Chondrocyte (in vitro differentiated cells): ENCODE results near the gene ANAPC10. TPM values are rescaled to one million over a fixed set of nuclear protein-coding genes. Genes with fewer than 3 reads are reported as not detected.

Source experiments
- DNase-seq: peaks from one replicate; pipeline ENCODE4 v3.0.0; 2021; ENCODE audit warnings: mixed read lengths, low spot score
- H3K27ac Mint-ChIP-seq: one replicate; pipeline ENCODE4 v1.8.0; 2021; ENCODE audit warnings: mild to moderate bottlenecking, moderate library complexity, mixed read lengths; ENCODE audit not compliant: unreplicated experiment
- H3K27me3 Mint-ChIP-seq: 2 replicates; pipeline ENCODE4 v1.8.0; 2021; ENCODE audit warnings: low read depth, mixed read lengths
- H3K36me3 Mint-ChIP-seq: 2 replicates; pipeline ENCODE4 v1.8.0; 2021; ENCODE audit warnings: low read depth, mixed read lengths
- H3K4me1 Mint-ChIP-seq: 2 replicates; pipeline ENCODE4 v1.8.0; 2021; ENCODE audit warnings: low read depth, mild to moderate bottlenecking, mixed read lengths
- H3K4me3 Mint-ChIP-seq: one replicate; pipeline ENCODE4 v1.8.0; 2021; ENCODE audit warnings: mild to moderate bottlenecking, moderate library complexity, mixed read lengths; ENCODE audit not compliant: unreplicated experiment
- H3K9me3 Mint-ChIP-seq: 2 replicates; pipeline ENCODE4 v1.8.0; 2021; ENCODE audit warnings: low read depth, mixed read lengths
- total RNA-seq: library from RNA; stranded (reverse); gene quantifications from 3 replicates; pipeline ENCODE4 v1.2.1, GENCODE V29; 2021
- TF ChIP-seq, protein P1 (sequence below): fragments of 200-600 bp; sonication (generic); IDR thresholded peaks from 2 replicates; pipeline ENCODE4 v1.5.0; 2021; ENCODE audit warnings: antibody characterized with exemption, mild to moderate bottlenecking, moderate library complexity

Gene ANAPC10
- total RNA-seq, 1 donor from 2014 or later = 17.7 TPM

DNA sequence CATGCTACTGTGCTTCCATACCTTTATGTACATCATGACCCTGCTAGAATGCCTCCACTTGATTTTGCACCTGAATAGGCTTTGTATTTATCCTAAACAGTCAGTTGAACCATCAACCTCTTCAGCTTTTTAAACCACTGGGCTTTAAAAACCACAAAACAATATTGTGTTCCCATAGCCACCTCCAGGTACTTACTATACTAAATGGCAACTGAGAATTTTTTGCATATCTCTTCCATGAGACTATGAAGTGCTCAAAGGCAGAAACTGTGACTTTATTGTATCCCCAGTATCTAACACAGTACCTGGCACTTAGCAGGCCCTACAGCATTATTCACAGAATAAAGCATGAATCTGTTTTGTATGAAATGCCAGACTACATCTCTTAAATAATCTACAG, 39.7 kb downstream of the ANAPC10 start:
- peaks cover 8% of the 10 kb centered on the region for H3K36me3 Mint-ChIP-seq
- TF ChIP-seq, protein P1, sequence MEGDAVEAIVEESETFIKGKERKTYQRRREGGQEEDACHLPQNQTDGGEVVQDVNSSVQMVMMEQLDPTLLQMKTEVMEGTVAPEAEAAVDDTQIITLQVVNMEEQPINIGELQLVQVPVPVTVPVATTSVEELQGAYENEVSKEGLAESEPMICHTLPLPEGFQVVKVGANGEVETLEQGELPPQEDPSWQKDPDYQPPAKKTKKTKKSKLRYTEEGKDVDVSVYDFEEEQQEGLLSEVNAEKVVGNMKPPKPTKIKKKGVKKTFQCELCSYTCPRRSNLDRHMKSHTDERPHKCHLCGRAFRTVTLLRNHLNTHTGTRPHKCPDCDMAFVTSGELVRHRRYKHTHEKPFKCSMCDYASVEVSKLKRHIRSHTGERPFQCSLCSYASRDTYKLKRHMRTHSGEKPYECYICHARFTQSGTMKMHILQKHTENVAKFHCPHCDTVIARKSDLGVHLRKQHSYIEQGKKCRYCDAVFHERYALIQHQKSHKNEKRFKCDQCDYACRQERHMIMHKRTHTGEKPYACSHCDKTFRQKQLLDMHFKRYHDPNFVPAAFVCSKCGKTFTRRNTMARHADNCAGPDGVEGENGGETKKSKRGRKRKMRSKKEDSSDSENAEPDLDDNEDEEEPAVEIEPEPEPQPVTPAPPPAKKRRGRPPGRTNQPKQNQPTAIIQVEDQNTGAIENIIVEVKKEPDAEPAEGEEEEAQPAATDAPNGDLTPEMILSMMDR = no peak
- no peaks in the 10 kb centered on the region for H3K9me3 Mint-ChIP-seq
- H3K27ac Mint-ChIP-seq = no peak overlapping the region
- H3K4me3 Mint-ChIP-seq = no peak overlapping the region
- DNase-seq = no peak
- peaks cover 42% of the 10 kb centered on the region for H3K4me1 Mint-ChIP-seq
- no peaks in the 10 kb centered on the region for H3K27me3 Mint-ChIP-seq

GRCh38 chr4:145056325-145057130, 41.5 kb downstream of the ANAPC10 start:
- Mint-ChIP-seq H3K4me1 (peaks cover 47% of the 10 kb centered on the region), H3K9me3 (no peaks in the 10 kb centered on the region), H3K4me3 (no peak overlapping the region), H3K27ac (no peak overlapping the region), H3K27me3 (no peaks in the 10 kb centered on the region), H3K36me3 (peaks cover 4% of the 10 kb centered on the region)
- TF ChIP-seq, protein P1 = no peak
- no peak for DNase-seq

DNA sequence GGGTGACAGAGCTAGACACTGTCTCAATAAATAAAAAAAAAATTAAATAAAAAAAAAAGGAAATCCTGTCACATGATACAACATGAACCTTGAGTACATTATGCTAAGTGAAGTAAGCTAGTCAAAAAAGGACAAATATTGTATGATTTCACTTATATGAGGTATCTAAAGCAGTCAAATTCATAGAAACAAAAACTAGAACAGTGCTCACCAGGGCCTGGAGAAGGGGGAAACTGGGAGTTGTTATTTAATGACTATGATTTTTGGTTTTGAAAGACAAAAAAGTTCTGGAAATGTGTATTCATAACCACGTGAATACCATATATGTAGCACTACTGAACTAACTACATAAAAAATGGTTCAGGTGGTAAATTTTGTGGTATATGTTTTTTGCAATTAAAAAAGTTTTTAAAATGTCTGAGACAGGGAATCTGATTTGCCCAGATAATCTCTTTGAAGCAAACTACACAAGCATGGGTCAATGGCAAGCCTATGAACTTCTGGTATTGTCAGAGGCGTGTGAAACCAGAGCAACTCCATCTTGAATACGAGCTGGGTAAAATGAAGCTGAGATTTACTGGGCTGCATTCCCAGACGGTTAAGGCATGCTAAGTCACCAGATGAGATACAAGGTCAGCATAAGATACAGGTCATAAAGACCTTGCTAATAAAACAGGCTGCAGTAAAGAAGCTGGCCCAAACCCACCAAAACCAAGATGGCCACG, 42.3 kb downstream of the ANAPC10 start:
- DNase-seq = no peak
- Mint-ChIP-seq H3K27me3 (no peaks in the 10 kb centered on the region), H3K27ac (no peak overlapping the region), H3K4me3 (no peak overlapping the region), H3K4me1 (peaks cover 39% of the 10 kb centered on the region), H3K9me3 (peaks cover 2% of the 10 kb centered on the region), H3K36me3 (peaks cover 8% of the 10 kb centered on the region)
- TF ChIP-seq, protein P1 = no peak

DNA sequence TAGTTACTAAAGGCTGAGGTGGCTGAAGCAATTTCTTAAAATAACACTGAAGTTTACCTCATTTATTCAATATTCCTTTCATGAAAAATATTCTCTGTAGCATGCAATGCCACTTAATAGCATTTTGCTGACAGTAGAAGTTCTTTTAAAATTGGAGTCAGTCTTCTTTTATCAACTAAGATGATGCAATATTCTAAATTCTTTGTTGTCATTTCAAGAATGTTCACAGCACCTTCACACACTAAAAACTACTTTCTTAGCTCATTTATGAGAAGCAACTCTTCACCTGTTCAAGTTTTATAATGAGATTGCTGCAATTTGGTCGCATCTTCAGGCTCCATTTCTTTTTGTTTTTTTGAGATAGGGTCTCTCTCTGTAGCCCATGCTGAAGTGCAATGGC, 48.8 kb downstream of the ANAPC10 start:
- H3K9me3 Mint-ChIP-seq = peaks cover 10% of the 10 kb centered on the region
- no peak for DNase-seq
- H3K27ac Mint-ChIP-seq = no peak overlapping the region
- peaks cover 49% of the 10 kb centered on the region for H3K4me1 Mint-ChIP-seq
- no peaks in the 10 kb centered on the region for H3K27me3 Mint-ChIP-seq
- TF ChIP-seq, protein P1 = no peak
- H3K4me3 Mint-ChIP-seq = no peak overlapping the region
- peaks cover 11% of the 10 kb centered on the region for H3K36me3 Mint-ChIP-seq

- TF ChIP-seq, protein P1 = no peak
- no peak for DNase-seq
- H3K36me3 Mint-ChIP-seq = peaks cover 11% of the 10 kb centered on the region
- no peak overlapping the region for H3K27ac Mint-ChIP-seq
- H3K9me3 Mint-ChIP-seq = peaks cover 10% of the 10 kb centered on the region
- no peaks in the 10 kb centered on the region for H3K27me3 Mint-ChIP-seq
- no peak overlapping the region for H3K4me3 Mint-ChIP-seq
- H3K4me1 Mint-ChIP-seq = peaks cover 53% of the 10 kb centered on the region
These were observed 49.2 kb downstream of the ANAPC10 start for GRCh38 chr4:145048817-145049216.
